ENCODE data around the gene BNIP5.
A peak's percentile ranks its signal among the peaks of the same experiment; 100 is the strongest.

Gene BNIP5

DNA sequence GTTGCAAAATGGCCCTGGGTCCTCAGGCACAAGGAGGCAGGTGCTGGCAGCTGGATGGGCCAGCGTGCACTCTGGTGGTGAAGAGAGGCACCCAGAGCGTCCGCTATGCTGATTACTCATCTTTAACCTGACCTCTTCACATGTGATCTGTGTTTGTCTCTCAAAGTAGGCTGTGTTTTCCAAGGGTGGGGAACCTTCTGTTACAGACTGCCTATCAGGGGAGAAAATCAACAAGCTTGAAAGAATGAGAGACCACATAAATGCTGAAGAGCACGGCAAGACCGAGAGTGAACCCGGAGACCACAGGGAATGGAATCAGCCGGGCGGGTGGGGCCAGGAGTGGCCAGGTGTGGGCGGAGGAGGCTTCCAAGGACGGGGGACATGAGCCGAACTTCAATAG is 16.2 kb downstream of the BNIP5 start:
- DNase-seq, result peak; percentile 31 to 47

DNA sequence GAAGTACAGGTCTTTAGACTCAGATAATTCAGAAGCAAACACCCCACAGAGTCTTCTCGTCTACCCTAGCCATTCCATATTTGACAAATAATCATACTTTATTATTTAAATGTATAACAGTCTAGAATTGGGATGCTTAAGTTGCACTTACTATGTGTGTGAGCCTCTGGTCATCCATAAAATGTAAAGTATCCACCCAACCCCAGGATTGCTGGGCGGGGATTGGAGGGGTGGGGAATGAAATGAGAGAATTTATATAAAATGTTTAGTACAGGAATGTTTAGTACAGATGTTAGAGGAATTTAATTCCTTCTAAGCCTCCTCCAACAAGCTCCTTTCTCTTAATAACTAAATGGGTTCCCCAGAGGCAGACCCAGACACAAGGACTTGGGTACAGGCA is 16.9 kb downstream of the BNIP5 start:
- no peak for DNase-seq

GRCh38 chr6:36319436-36319762 is 17.3 kb downstream of the BNIP5 start:
- peak; percentile 91 for DNase-seq

GRCh38 chr6:36318690-36319435 is 17.8 kb downstream of the BNIP5 start:
- peak in 1 of 2 experiments; percentile 28 for DNase-seq

- DNase-seq, result no peak
Measured at GRCh38 chr6:36317623-36318022, 19.1 kb downstream of the BNIP5 start.

- DNase-seq, result peak in 1 of 2 experiments; percentile 21
Measured at GRCh38 chr6:36315921-36316320, 20.8 kb downstream of the BNIP5 start.

DNA sequence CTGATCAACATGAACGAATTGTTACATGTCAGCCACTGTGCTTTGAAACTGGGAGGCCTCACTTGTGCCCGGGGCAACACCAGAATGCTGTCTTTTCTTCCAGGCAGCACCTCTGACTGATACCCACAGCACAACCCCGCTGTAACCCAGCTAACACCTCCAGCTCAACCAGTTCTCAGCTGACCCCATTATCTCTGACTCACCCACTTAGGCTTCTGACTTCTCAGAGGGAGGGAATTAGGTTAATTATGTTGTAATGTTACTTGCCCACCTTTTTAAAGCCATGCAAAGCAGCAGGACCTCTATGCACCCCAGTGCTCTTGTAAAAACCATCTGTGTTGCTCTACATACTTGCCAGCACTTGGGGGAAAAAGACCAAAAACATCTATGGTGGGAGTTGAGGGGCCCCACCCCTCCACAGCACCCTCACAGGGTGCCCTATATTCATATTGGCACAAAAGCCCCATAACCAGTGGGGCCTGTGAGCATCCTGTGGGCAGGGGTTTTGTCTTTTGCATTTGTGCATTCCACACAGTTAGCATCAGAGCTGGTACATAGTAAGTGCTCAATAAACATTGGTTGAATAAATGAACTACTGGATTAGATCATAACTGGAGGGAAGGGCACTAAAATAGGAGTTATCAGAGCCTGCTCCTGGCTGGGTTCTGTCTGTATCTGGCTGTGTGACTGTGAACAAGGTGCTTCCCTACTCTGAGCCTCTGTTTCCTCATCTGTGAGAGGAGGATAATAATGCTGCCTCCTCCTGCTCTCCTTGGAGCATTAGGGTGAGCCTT is 22.3 kb downstream of the BNIP5 start:
- peak; percentile 87 to 89 for DNase-seq

GRCh38 chr6:36313649-36313936 is 23.1 kb downstream of the BNIP5 start:
- peak in 1 of 2 experiments; percentile 96 for DNase-seq

GRCh38 chr6:36312854-36313648 is 23.6 kb downstream of the BNIP5 start:
- DNase-seq, result peak; percentile 99

DNA sequence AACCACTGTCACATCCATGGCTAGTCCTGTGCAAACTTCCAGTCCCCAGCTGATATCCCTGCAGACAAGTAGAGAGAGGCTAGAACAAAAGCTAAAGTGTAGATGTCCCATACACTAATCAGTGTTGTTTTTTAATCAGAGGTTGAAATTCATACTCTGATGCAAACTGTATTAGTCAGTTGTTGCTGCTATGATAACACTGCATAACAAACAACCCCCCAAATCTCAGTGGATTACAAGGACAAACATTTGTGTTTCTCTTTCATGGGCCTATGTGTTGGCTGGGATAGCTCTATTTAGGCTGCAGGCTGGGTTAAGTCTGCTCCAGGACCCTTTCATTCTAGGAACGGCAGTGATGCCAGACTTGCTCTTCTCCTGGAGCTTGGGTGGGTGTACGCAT is 26.8 kb downstream of the BNIP5 start:
- DNase-seq, result no peak

- peak in 1 of 2 experiments; percentile 90 for DNase-seq
Measured at GRCh38 chr6:36309203-36309602, 27.5 kb downstream of the BNIP5 start.

GRCh38 chr6:36308514-36308913 is 28.2 kb downstream of the BNIP5 start:
- DNase-seq, result no peak

GRCh38 chr6:36306375-36306774 is 30.3 kb downstream of the BNIP5 start:
- no peak for DNase-seq

DNA sequence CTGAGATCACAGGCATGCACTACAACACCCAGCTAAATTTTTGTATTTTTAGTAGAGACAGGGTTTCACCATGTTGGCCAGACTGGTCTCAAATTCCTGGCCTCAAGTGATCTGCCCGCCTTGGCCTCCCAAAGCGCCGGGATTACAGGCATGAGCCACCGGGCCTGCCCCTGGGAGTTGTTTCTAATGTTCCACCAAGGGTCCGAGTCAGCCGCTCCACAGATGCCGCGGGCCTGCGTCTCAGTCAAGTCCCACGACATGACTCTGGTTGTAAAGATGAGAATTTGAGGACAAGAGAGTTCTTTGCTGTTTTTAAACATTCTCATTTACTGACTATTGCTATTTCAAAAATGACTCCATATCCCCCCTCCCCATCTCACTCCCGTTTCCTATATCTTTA is 30.8 kb downstream of the BNIP5 start:
- no peak for DNase-seq

DNA sequence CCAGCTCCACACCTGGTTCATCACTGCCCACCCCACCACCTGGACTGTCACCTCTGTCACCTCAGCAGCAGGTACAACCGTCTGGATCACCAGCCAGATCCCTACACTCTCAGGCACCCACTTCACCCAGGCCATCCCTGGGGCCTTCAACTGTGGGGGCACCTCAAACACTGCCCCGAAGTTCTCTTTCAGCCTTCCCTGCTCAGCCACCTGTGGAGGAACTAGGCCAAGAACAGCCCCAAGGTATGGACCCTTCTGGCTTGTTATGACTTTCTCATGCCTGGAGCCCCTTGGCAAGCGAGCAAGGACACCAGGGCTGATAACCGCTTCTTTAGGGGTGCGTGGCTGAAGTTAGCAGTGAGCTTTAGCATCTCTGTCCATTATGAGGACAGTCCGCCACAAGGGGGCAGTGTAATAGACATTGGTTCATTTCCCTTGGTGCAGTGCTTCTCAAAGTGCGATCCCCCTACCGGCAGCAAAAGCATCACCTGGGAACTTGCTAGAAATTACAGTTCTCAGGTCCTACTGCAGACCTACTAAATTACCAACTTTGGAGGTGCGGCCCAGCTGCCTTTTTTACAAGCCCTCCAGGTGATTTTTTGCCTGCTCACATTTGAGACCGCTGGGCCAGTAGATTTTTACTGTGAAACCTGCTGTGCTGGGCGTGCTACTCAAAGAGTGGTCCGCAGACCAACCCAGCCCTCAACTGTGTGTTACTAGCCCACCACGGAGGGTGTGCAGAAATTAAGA is 34.3 kb downstream of the BNIP5 start:
- peak; percentile 88 to 97 for DNase-seq

GRCh38 chr6:36301781-36302180 is 34.9 kb downstream of the BNIP5 start:
- no peak for DNase-seq

GRCh38 chr6:36301085-36301658 is 35.5 kb downstream of the BNIP5 start:
- DNase-seq, result no peak

GRCh38 chr6:36298027-36298426 is 38.7 kb downstream of the BNIP5 start:
- DNase-seq, result no peak

- DNase-seq, result no peak
Measured at GRCh38 chr6:36297511-36297910, 39.2 kb downstream of the BNIP5 start.

- no peak for DNase-seq
Measured at GRCh38 chr6:36297051-36297450, 39.6 kb downstream of the BNIP5 start.

- DNase-seq, result no peak
Measured at GRCh38 chr6:36296240-36296639, 40.4 kb downstream of the BNIP5 start.

DNA sequence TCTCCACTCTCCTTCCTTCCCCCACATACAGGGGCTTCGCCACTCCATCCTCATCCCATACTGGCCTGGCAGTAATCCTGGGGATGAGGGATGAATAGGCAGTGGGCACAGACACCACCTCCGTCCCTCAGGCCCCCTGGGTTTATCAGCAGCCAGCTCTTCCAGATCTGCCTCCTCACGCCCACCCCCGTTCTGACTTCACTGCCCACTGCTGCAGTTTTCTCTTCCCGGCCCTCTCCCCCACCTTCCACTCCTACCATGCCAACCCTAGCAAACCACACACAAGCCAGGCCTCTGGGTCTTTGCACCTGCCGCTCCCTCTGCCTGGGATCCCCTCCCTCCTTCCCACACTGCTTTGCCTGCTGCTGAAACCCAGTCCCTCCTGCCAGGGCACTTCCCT is 44.5 kb downstream of the BNIP5 start:
- peak in 1 of 2 experiments; percentile 29 for DNase-seq
